ENCODE measurements around the gene SWAP70.
A peak's percentile ranks its signal among the peaks of the same experiment; 100 is the strongest.

Gene SWAP70

GRCh38 chr11:9796854-9797253 is 133.0 kb downstream of the SWAP70 start:
- DNase-seq (ENCODE audit: low read depth) = no peak
- TF ChIP-seq CTCF (conservative IDR thresholded peaks at IDR 0.05; ENCODE audit: low read depth, low read length) = no peak
- no peak overlapping the region for H3K4me3 ChIP-seq (ENCODE audit: low read depth, low read length)

DNA sequence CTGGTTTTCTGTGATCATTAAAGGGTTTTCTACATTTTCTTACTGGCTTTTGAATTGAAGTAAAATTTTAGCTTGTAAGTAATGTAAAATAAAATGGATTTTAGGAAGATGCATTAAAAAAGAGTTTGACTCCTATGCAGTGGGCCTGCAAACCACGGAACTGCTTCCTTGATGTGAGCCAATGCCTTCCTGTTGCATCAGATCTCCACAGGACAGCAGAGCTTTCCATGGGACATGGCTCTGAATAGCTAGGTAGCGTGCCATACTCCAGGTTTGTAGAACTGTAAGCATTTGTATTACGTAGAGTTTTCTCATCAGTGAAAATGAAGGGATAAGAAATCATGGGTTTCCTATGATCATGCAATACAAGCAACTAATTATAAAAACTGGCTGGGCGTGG is 133.4 kb downstream of the SWAP70 start:
- DNase-seq (ENCODE audit: low read depth) = no peak
- no peak overlapping the region for H3K4me3 ChIP-seq (ENCODE audit: low read depth, low read length)
- TF ChIP-seq CTCF (conservative IDR thresholded peaks at IDR 0.05; ENCODE audit: low read depth, low read length) = no peak

GRCh38 chr11:9799886-9800285 is 136.0 kb downstream of the SWAP70 start:
- peak; percentile 42 for DNase-seq (ENCODE audit: low read depth)
- H3K4me3 ChIP-seq (ENCODE audit: low read depth, low read length) = no peak overlapping the region
- no peak for TF ChIP-seq CTCF (conservative IDR thresholded peaks at IDR 0.05; ENCODE audit: low read depth, low read length)

GRCh38 chr11:9802291-9802861 is 138.5 kb downstream of the SWAP70 start:
- H3K4me3 ChIP-seq (ENCODE audit: low read depth, low read length) = no peak overlapping the region
- TF ChIP-seq CTCF (conservative IDR thresholded peaks at IDR 0.05; ENCODE audit: low read depth, low read length) = no peak
- peak; percentile 92 for DNase-seq (ENCODE audit: low read depth)

All from choroid plexus epithelial cell (primary cell).